Breast epithelium (tissue), 4 donors: ENCODE data around the gene CAMK2B. TPM values are rescaled to one million over a fixed set of nuclear protein-coding genes. Genes with fewer than 3 reads are reported as not detected.

Source experiments
- DNase-seq, 2 donors: peaks; one replicate each; pipeline ENCODE4 v3.0.0-alpha.2; 2019; ENCODE audit warnings: low spot score in 2 of 2
- H3K27ac ChIP-seq, 2 donors: fragments of 200-600 bp; sonication (generic) in 1 of 2; one replicate each; pipeline ENCODE4 v1.5.1; 2016 to 2019; ENCODE audit warnings: mild to moderate bottlenecking in 1 of 2
- H3K27me3 ChIP-seq, 2 donors: fragments of 200-600 bp; sonication (generic) in 1 of 2; one replicate each; pipeline versions ENCODE4 v1.5.1 to v1.6.0; 2017 to 2019; ENCODE audit warnings: control low read depth in 1 of 2, mild to moderate bottlenecking in 1 of 2
- H3K36me3 ChIP-seq: fragments of 200-600 bp; one replicate; pipeline ENCODE4 v1.5.1; 2019
- H3K4me1 ChIP-seq, 2 donors: fragments of 200-600 bp; sonication (generic); one replicate each; pipeline ENCODE4 v1.5.1; 2016 to 2019; ENCODE audit warnings: control low read depth in 1 of 2
- H3K4me3 ChIP-seq, 3 donors: fragments of 200-600 bp; sonication (generic); 1 replicate in 2 of 3; 2 replicates in 1 of 3; pipeline ENCODE4 v1.5.1; 2016 to 2019; ENCODE audit warnings: mild to moderate bottlenecking in 3 of 3, moderate library complexity in 2 of 3
- H3K9me3 ChIP-seq, 2 donors: fragments of 200-600 bp; sonication (generic) in 1 of 2; one replicate each; pipeline ENCODE4 v1.5.1; 2016 to 2019; ENCODE audit warnings: control low read depth in 1 of 2
- POLR2A ChIP-seq: fragments of 450-650 bp; IDR thresholded peaks from one replicate; pipeline ENCODE4 v1.6.1; 2016; ENCODE audit warnings: antibody characterized with exemption, mild to moderate bottlenecking, moderate library complexity
- POLR2AphosphoS5 ChIP-seq, 3 donors: sonication (generic); formaldehyde crosslinking; IDR thresholded peaks; one replicate each; pipeline ENCODE4 v1.6.1; 2017; ENCODE audit warnings: antibody characterized with exemption in 3 of 3
- intact Hi-C: fragments of 100-400 bp; cut with DNase I; formaldehyde crosslinking; loops from one replicate; pipeline ENCODE4 v1.15.1; 2023; ENCODE audit warnings: low total_unique reads
- total RNA-seq, 3 donors: library from RNA; depleted of rRNA; stranded (reverse); fragments of >200 nt; gene quantifications; one replicate each; pipeline ENCODE4 v1.1.0, GENCODE V29; 2016
- TF ChIP-seq, protein P1 (sequence below), 3 donors: fragments of 450-650 bp; IDR thresholded peaks; one replicate each; pipeline ENCODE4 v1.5.1; 2016 to 2017; ENCODE audit warnings: antibody characterized with exemption in 3 of 3, mild to moderate bottlenecking in 3 of 3, moderate library complexity in 3 of 3

CAMK2B gene
- total RNA-seq, 3 donors from 2014 or later: 2.0 to 9.2 TPM; not detected in 1

DNA sequence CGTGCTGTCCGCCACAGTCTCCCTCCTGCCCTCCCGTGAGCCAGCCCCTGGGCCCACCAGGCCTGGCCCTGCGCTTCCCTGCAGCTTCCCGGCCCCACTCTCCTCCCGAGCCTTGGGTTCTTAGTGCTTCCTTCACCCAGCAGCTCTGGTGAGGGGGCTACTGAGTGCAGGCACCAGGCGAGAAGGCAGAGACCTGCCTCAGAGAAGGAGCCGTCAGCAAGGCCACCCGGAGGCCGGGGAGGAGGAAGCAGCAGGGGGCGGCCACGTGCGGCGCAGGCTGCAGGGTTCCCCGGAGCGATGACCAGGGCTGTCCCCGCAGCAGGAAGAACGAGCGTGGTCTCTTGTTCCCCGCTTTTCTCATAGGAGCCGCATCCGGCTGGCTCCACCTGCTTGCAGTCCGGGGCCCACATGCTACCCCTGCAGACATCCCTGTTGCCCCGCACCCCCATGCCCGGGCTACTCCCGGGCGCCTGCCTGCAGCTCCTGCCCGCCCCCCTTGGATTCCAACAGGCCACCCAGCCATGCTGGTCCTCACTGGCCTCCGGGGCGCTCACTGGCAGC lies 104.1 kb downstream of the CAMK2B start:
- H3K36me3 ChIP-seq: no peaks in the 10 kb centered on the region
- peaks cover 0 to 8% of the 10 kb centered on the region in 2 donors for H3K27me3 ChIP-seq
- intact Hi-C loops: no loop called here
- H3K27ac ChIP-seq: no peak overlapping the region
- H3K9me3 ChIP-seq: no peaks in the 10 kb centered on the region
- no peak for DNase-seq
- H3K4me3 ChIP-seq: no peak overlapping the region
- TF ChIP-seq, protein P1, sequence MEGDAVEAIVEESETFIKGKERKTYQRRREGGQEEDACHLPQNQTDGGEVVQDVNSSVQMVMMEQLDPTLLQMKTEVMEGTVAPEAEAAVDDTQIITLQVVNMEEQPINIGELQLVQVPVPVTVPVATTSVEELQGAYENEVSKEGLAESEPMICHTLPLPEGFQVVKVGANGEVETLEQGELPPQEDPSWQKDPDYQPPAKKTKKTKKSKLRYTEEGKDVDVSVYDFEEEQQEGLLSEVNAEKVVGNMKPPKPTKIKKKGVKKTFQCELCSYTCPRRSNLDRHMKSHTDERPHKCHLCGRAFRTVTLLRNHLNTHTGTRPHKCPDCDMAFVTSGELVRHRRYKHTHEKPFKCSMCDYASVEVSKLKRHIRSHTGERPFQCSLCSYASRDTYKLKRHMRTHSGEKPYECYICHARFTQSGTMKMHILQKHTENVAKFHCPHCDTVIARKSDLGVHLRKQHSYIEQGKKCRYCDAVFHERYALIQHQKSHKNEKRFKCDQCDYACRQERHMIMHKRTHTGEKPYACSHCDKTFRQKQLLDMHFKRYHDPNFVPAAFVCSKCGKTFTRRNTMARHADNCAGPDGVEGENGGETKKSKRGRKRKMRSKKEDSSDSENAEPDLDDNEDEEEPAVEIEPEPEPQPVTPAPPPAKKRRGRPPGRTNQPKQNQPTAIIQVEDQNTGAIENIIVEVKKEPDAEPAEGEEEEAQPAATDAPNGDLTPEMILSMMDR (IDR thresholded peaks at IDR 0.05): no peak
- TF ChIP-seq POLR2A (no peak), POLR2AphosphoS5 (IDR thresholded peaks at IDR 0.05) (no peak)
- H3K4me1 ChIP-seq: no peaks in the 10 kb centered on the region

DNA sequence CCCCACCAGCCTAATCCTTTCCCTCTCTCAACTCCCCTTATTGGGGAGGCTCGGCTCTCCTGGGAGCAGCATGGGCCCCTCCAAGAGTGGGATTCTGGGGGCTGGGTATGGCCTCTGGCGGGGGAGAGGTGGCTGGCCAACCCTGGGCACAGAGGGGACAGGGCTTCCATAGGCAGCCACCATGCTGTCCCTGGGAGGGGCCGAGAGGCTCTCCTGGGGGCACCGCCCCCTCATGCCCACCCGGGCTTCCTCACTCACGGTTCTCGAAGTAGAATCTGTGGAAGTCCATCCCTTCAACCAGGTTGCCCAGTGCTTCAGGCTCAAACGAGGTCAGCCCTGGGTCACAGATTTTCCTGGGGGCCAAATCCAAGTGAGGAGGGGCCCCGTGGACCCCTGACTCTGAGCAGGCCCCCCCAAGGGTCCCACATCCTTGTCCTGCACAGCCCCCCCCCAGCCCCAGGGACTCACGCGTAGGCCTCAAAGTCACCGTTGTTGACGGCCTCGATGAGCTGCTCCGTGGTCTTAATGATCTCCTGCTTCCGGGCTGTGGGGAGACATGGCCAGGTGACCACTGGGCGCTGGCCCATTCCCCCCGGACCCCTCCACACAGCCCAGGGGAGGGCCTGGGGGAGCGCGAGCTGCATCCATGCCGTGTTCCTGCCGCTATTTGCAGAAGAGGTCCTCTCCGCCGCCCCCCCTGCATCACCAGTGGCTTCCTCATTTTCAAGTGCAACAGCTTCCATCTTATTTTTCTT lies 104.9 kb downstream of the CAMK2B start:
- intact Hi-C loops: no loop called here
- Histone ChIP-seq H3K9me3 (no peaks in the 10 kb centered on the region), H3K4me3 (no peak overlapping the region), H3K4me1 (no peaks in the 10 kb centered on the region), H3K27ac (no peak overlapping the region), H3K36me3 (no peaks in the 10 kb centered on the region), H3K27me3 (peaks cover 0 to 3% of the 10 kb centered on the region in 2 donors)
- TF ChIP-seq POLR2A: no peak
- DNase-seq: peak in 1 of 2 donors; percentile 45

DNA sequence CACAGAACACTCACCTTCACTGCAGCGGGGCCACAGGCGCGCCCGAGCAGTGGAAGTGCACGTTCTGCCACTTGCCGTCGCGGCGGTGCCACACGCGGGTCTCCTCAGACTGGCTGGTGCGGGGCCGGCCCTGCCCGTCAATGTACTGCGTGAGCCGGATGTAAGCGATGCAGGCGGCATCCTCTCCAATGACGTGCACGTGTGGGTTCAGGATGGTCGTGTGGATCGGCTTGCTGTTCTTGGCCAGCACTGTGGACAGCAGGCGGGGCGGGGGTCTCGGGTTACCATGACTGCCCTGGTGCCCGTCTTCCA lies 105.4 kb downstream of the CAMK2B start:
- Histone ChIP-seq H3K4me1 (no peaks in the 10 kb centered on the region), H3K27me3 (no peaks in the 10 kb centered on the region), H3K9me3 (no peaks in the 10 kb centered on the region), H3K36me3 (no peaks in the 10 kb centered on the region), H3K4me3 (no peak overlapping the region), H3K27ac (no peak overlapping the region)
- TF ChIP-seq, protein P1 (IDR thresholded peaks at IDR 0.05): no peak
- no peak for TF ChIP-seq POLR2A
- TF ChIP-seq POLR2AphosphoS5 (IDR thresholded peaks at IDR 0.05): no peak
- intact Hi-C loops: no loop called here
- peak in 1 of 2 donors; percentile 38 for DNase-seq

DNA sequence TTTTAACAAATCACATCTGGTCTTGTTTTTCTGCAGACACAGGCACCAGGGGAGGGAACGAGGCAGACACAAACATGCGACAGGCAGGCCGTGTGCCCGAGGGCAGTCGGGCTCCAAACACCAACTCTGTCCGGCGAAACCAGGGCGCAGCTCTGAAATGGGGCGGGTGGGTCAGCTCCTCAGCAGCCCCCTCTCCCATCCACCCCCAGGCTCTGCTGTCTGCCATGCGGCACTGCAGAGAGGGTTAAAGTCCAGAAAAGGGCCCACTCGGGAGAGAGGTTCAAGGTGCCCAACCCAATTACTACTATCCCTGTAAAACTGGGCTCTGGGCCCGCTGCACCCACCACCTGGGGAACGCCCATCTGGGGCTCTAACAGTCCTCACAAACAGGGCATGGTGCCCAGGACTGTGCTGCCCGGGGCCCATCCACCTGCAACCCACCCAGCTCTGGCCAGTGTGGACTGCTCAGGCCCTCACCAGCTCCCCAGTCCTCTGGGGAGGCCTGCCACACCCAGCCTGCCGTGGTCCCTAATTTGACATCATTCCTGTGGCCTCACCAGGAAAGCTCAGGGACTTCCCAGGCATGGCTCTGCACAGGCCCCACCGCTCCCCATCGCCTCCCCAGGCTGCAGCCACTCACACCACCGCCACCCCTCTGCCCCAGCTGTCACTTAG lies 105.9 kb downstream of the CAMK2B start:
- Histone ChIP-seq H3K4me1 (no peaks in the 10 kb centered on the region), H3K4me3 (no peak overlapping the region), H3K27me3 (no peaks in the 10 kb centered on the region), H3K36me3 (no peaks in the 10 kb centered on the region), H3K27ac (no peak overlapping the region), H3K9me3 (no peaks in the 10 kb centered on the region)
- intact Hi-C loops: no loop called here
- no peak for DNase-seq
- TF ChIP-seq POLR2A (no peak), POLR2AphosphoS5 (IDR thresholded peaks at IDR 0.05) (no peak)
- TF ChIP-seq, protein P1 (IDR thresholded peaks at IDR 0.05): no peak

DNA sequence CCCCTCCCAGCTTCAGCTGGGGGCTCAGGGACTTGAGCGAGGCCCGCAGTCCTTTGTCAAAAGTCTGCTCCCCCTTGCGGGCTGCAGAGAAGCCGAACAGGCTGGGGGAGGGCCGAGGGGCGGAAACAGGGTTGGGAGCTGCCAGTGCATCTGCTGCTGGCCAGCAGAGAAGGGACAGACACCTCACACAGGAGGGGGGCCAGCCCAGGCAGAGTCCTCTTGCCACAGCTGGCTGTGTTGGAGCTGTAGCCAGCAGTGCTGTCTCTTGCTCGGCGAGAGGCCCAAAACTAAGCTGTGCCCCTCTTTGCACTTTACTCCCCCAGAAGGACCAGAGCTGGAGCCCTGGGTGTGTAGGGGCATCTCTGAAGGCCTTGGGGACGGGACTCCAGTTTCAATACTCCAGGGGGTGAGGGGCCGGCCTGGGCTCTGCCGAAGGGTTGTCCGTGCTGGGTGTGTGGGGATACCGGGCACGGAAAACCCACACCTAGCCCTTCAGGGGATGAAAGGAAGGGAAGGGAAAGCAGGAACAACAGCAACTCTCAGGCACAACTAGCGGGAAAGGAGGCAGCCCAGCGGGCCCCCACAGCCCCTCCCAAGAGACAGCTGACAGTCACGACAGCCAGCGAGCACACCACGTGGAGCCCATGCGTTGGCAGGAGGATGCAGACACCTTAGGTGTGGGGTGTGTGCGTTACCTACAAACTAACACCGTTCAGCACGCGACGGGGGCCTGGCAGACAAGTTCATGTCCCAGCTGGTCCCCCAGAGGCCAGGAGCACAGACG lies 106.8 kb downstream of the CAMK2B start:
- Histone ChIP-seq H3K27me3 (no peaks in the 10 kb centered on the region), H3K36me3 (no peaks in the 10 kb centered on the region), H3K27ac (no peak overlapping the region), H3K4me3 (no peak overlapping the region), H3K9me3 (no peaks in the 10 kb centered on the region), H3K4me1 (no peaks in the 10 kb centered on the region)
- peak in 1 of 2 donors; percentile 33 for DNase-seq
- TF ChIP-seq POLR2AphosphoS5 (IDR thresholded peaks at IDR 0.05) (no peak), POLR2A (no peak)
- TF ChIP-seq, protein P1 (IDR thresholded peaks at IDR 0.05): no peak
- intact Hi-C loops: no loop called here
